ENCODE data around the gene TOM1L2. TPM values are rescaled to one million over a fixed set of nuclear protein-coding genes. Genes with fewer than 3 reads are reported as not detected.

The TOM1L2 gene
- total and polyA plus RNA-seq, 8 donors: 51.2 to 71.2 (median 57.4) TPM

GRCh38 chr17:18018411-18018921 lies 46.3 kb upstream of the TOM1L2 start:
- DNase-seq (no peak), ATAC-seq (no peak)
- no peak overlapping the region for H3K4me3 ChIP-seq
- H3K27ac ChIP-seq: no peak overlapping the region
- peaks cover 0 to 68% of the 10 kb centered on the region in 2 donors for H3K36me3 ChIP-seq
- intact Hi-C loops (cut with DNase I): no loop called here
- no peaks in the 10 kb centered on the region for H3K9me3 ChIP-seq
- no peaks in the 10 kb centered on the region for H3K27me3 ChIP-seq
- H3K4me1 ChIP-seq: no peaks in the 10 kb centered on the region
- TF ChIP-seq CTCF (IDR thresholded peaks at IDR 0.05): no peak

GRCh38 chr17:18017958-18018357 lies 45.8 kb upstream of the TOM1L2 start:
- ATAC-seq (no peak), DNase-seq (no peak)
- intact Hi-C loops (cut with DNase I): no loop called here
- TF ChIP-seq CTCF (IDR thresholded peaks at IDR 0.05): no peak
- Histone ChIP-seq H3K4me1 (no peaks in the 10 kb centered on the region), H3K27ac (no peak overlapping the region), H3K9me3 (no peaks in the 10 kb centered on the region), H3K36me3 (peaks cover 0 to 67% of the 10 kb centered on the region in 2 donors), H3K27me3 (no peaks in the 10 kb centered on the region), H3K4me3 (no peak overlapping the region)

GRCh38 chr17:18016426-18016825 lies 44.2 kb upstream of the TOM1L2 start:
- intact Hi-C loops (cut with DNase I): no loop called here
- no peak for ATAC-seq
- H3K27me3 ChIP-seq: no peaks in the 10 kb centered on the region

GRCh38 chr17:18015593-18015992 lies 43.4 kb upstream of the TOM1L2 start:
- H3K27me3 ChIP-seq: no peaks in the 10 kb centered on the region
- no peak for TF ChIP-seq CTCF (IDR thresholded peaks at IDR 0.05)
- peaks cover 0 to 65% of the 10 kb centered on the region in 2 donors for H3K36me3 ChIP-seq
- DNase-seq (no peak), ATAC-seq (no peak)
- H3K4me3 ChIP-seq: no peak overlapping the region
- no peaks in the 10 kb centered on the region for H3K9me3 ChIP-seq
- H3K4me1 ChIP-seq: no peaks in the 10 kb centered on the region
- no peak overlapping the region for H3K27ac ChIP-seq
- intact Hi-C loops (cut with DNase I): no loop called here

More at GRCh38 chr17:18016426-18016825, 44.2 kb upstream of the TOM1L2 start:
- DNase-seq: no peak
- no peak overlapping the region for H3K4me3 ChIP-seq
- H3K36me3 ChIP-seq: peaks cover 0 to 69% of the 10 kb centered on the region in 2 donors
- no peaks in the 10 kb centered on the region for H3K9me3 ChIP-seq
- H3K27ac ChIP-seq: no peak overlapping the region
- TF ChIP-seq CTCF (IDR thresholded peaks at IDR 0.05): no peak
- H3K4me1 ChIP-seq: no peaks in the 10 kb centered on the region

GRCh38 chr17:18014006-18014405 lies 41.8 kb upstream of the TOM1L2 start:
- no peaks in the 10 kb centered on the region for H3K9me3 ChIP-seq
- H3K36me3 ChIP-seq: peaks cover 0 to 65% of the 10 kb centered on the region in 2 donors
- DNase-seq: no peak
- no peak overlapping the region for H3K27ac ChIP-seq
- no peak for TF ChIP-seq CTCF (IDR thresholded peaks at IDR 0.05)
- H3K4me3 ChIP-seq: no peak overlapping the region
- H3K4me1 ChIP-seq: no peaks in the 10 kb centered on the region
- no peaks in the 10 kb centered on the region for H3K27me3 ChIP-seq
- intact Hi-C loops (cut with DNase I): no loop called here
- ATAC-seq: no peak
